ENCODE measurements around the gene KMT2A.
A peak's percentile ranks its signal among the peaks of the same experiment; 100 is the strongest.
"Not testable (repeated sequence)": the region's sequence is repeated elsewhere in the genome, so short reads cannot be mapped to it uniquely, and the experiment has no call there.

The KMT2A gene

DNA sequence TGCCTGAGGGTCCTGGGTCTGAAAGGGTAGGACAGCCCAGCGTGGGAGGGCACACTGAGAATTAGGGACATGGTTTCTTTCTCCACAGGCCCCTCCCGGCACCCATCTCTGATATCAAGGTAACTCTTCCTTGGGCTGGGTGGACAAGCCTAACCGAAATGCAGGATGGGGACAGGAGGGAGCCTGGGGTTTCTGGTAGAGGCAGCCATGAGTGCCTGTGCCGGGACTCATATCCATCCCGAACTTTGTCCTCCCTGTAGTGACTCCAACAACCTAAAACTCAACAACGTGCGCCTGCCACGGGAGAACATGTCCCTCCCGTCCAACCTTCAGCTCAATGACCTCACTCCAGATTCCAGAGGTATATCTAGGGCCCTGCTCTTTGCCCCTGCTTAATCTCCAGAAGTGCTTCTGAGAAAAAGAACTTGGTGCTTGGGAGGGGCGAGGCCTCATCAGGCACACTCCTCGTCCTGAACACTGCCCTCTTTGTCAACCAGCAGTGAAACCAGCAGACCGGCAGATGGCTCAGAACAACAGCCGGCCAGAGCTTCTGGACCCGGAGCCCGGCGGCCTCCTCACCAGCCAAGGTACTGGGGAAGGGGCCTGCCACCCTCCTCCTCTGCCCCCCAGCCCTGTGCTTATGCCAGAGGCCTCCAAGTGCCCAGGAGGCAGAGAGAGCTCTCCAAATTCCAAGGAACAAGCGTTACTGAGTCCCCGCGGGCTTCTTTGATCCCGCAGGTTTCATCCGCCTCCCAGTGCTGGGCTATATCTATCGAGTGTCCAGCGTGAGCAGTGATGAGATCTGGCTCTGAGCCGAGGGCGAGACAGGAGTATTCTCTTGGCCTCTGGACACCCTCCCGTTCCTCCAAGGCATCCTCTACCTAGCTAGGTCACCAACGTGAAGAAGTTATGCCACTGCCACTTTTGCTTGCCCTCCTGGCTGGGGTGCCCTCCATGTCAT lies 97.8 kb downstream of the KMT2A start:
- DNase-seq (ENCODE audit: low read depth), result no peak

DNA sequence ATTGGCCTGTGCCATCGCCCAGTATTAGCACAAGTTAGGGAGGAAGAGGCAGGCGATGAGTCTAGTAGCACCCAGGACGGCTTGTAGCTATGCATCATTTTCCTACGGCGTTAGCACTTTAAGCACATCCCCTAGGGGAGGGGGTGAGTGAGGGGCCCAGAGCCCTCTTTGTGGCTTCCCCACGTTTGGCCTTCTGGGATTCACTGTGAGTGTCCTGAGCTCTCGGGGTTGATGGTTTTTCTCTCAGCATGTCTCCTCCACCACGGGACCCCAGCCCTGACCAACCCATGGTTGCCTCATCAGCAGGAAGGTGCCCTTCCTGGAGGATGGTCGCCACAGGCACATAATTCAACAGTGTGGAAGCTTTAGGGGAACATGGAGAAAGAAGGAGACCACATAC lies 99.0 kb downstream of the KMT2A start:
- DNase-seq (ENCODE audit: low read depth), result no peak

DNA sequence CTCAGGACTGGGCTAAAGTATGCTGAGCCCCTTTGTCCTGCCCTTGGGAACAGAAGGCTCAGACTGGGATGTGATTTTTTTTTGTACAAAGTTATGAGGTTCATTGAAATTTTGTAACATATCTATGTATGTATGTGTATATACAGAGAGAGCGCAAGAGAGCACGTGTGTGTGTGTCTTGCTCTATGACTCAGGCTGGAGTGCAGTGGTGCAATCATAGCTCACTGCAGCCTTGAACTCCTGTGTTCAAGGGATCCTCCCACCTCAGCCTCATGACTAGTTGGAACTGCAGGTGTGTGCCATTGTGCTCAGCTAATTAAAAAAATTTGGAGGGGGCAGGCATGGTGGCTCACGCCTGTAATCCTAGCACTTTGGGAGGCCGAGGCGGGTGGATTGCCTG lies 100.4 kb downstream of the KMT2A start:
- no peak for DNase-seq (ENCODE audit: low read depth)

DNA sequence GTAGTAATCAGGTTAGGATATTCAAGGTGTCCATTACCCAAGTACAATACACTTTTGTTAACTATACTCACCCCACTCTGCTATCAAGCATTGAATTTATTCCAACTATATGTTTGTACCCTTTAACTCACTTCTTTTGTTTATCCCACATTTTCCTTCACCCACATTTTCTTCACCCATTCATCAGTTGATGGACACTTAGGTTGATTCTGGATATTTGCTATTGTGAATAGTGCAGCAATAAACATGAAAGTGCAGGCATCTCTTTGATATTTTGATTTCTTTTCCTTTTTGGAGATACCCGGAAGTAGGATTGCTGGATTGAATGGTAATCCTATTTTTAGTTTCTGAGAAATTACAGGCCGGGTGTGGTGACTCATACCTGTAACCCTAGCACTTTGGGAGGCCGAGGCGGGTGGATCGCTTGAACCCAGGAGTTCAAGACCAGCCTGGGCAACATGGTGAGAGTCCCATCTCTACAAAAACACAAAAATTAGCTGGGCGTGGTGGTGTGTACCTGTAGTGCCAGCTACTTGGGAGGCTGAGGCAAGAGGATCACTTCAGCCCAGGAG lies 101.2 kb downstream of the KMT2A start:
- no peak for DNase-seq (ENCODE audit: low read depth)

DNA sequence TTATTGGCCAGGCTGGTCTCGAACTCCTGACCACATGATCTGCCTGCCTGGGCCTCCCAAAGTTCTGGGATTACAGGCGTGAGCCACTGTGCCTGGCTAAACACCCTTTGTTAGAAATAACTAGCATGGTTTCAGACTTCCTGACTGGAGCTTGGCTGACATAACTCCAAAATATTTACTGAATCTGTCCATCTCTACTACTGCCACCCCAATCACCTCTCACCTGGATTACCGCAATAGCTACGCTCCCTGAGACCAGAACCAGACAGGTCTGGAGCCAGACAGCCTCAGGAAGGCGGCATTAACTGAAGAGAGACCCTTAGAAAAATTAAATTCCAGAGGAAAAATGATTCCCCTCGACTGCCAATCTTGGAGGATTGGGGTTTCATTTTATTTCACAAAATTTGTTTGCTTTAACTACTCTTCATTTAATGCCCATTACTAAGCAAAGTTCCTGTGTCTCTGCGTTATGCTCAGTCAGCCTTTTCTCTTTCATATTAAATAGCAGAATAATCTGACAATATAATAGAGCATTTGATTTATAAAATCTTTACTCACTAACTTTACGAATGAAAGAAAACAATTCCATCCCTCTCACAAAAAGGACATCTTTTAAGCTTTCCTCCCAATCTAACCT lies 107.8 kb downstream of the KMT2A start:
- DNase-seq (ENCODE audit: low read depth), result no peak

DNA sequence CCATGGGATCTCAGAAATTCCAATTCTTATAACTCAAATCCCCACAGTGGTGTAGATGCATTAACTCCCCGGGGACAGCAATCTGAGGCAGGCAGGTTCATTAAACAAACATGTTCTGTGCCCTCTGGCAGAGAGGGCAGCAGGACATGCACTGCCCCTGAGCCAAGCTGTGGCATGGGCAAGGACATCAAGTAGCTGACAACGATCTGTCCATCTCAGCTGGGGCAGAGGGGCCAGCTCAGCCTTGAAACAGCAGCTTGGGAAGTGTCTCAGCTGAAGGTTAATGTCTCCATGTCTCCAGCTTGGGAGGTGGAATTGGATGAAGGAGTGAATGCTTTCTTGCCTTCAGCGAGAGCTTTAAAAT lies 108.3 kb downstream of the KMT2A start:
- DNase-seq (ENCODE audit: low read depth), result no peak

DNA sequence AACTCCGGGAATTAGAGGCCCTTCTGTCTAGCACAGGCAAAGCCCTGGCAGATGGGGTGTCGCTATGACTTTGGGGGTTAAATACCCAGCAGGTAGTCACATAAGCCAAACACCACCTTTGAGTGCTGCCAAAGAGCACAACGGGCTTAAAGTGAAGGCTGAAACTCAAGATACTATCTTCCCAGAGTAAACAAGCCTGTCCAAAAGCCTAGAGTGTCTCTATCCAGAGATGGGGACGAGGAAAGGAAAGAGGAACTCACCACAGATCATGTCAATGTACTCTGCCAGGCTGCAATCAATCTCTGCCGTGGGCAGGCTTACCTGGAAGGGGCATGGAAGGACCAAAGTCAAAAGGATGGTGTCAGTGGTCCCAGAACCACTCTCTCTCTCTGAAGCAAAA lies 109.2 kb downstream of the KMT2A start:
- no peak for DNase-seq (ENCODE audit: low read depth)

DNA sequence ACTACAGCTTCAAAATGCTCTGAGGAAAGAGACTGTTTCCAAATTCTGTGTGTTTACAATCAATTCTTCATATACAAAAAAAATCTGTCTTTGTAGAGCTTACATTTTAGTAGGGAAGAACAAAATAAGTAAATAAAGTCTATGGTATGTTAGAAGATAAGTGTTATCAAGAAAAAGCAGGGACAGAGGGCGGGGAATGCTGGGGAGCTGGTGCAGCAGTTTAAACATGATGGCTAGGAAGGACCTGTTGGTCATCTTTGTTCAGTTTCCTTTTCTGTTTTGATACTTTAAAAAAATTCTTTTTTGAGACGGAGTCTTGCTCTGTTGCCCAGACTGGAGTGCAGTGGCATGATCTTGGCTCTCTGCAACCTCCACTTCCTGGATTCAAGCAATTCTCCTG lies 110.8 kb downstream of the KMT2A start:
- no peak for DNase-seq (ENCODE audit: low read depth)

DNA sequence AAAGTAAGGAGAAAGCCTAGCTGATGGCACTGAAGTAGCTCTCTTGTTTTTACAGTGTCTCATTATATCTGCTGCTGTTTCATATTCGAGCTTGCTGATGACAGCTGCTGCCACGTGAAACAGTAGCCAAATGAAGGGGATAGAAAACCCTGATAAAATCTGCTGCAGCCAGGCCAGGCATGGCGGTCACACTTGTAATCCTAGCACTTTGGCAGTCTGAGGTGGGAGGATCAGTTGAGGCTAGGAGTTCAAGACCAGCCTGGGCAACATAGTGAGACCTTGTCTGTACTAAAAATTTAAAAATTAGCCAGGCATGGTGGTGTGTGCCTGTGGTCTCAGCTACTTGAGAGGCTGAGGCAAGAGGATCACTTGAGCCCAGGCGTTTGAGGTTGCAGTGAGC lies 116.0 kb downstream of the KMT2A start:
- no peak for DNase-seq (ENCODE audit: low read depth)

DNA sequence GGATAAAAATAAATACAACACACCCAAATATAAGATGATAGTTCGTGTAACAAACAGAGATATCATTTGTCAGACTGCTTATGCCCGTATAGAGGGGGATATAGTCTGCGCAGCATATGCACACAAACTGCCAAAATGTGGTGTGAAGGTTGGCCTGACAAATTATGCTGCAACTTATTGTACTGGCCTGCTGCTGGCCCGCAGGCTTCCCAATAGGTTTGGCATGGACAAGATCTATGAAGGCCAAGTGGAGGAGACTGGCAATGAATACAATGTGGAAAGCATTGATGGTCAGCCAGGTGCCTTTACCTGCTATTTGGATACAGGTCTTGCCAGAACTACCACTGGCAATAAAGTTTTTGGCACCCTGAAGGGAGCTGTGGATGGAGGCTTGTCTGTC lies 124.5 kb downstream of the KMT2A start:
- no peak for DNase-seq (ENCODE audit: low read depth)

DNA sequence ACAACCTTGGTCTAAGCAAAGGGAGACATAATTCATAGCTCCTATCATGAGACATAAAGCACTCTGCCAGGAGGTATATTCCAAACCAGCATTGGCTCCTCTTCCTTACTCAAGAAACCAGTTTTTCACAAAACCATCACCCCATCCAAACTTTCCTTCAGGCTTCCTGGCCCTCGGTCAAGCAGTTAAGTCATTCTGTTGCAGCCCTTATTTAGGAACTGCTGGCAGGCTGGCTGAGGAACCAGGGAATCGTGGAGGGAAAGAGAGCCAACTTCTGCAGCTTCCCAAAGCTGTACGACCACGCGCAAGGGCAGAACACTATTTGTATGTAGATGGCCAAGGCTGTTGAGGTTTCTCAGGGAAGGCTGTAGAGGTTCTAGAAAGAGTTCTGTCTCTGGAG lies 128.8 kb downstream of the KMT2A start:
- DNase-seq (ENCODE audit: low read depth), result peak; percentile 63

DNA sequence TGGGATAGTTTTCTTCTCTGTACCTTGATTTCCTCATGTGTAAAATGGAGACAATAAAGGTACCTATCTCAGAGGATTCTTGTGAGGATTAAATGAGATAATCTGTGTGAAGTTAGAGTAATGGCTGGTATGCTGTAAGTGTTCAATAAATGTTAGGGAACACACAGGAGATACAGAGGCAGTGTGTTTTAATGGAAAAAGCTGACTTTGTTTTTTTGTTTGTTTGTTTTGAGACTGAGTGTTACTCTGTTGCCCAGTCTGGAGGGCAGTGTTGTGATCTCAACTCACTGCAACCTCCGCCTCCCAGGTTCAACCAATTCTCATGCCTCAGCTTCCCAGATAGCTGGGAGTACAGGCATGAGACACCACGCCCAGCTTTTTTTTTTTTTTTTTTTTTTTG lies 133.4 kb downstream of the KMT2A start:
- no peak for DNase-seq (ENCODE audit: low read depth)

DNA sequence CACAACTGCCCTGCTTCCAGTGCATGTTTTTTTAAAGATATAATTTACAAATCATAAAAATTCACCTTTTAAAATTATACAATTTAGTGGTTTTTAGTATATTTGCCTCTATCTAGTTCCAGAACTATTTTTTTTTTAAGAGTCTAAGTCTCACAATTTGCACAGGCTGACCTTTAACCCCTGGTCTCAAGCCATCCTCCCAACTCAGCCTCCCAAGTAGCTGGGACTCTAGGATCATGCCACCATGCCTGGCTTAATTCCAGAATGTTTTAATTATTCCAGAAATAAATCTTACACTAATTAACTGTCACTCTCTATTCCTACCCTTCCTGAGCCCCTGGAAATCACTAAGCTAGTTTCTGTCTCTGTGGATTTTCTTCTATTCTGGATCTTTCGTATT lies 134.5 kb downstream of the KMT2A start:
- no peak for DNase-seq (ENCODE audit: low read depth)

DNA sequence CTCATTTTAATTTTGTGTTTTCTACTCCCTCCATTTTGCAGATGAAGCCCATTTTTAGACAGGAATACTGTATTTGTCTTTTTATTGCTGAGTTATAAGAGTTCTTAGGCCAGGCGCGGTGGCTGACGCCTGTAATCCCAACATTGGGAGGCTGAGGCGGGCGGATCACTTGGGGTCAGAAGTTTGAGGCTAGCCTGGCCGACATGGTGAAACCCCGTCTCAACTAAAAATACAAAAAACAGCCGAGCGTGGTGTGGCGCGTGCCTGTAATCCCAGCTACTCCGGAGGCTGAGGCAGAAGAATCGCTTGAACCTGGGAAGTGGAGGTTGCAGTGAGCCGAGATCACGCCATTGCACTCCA lies 135.4 kb downstream of the KMT2A start:
- not testable (repeated sequence) for DNase-seq (ENCODE audit: low read depth)

DNA sequence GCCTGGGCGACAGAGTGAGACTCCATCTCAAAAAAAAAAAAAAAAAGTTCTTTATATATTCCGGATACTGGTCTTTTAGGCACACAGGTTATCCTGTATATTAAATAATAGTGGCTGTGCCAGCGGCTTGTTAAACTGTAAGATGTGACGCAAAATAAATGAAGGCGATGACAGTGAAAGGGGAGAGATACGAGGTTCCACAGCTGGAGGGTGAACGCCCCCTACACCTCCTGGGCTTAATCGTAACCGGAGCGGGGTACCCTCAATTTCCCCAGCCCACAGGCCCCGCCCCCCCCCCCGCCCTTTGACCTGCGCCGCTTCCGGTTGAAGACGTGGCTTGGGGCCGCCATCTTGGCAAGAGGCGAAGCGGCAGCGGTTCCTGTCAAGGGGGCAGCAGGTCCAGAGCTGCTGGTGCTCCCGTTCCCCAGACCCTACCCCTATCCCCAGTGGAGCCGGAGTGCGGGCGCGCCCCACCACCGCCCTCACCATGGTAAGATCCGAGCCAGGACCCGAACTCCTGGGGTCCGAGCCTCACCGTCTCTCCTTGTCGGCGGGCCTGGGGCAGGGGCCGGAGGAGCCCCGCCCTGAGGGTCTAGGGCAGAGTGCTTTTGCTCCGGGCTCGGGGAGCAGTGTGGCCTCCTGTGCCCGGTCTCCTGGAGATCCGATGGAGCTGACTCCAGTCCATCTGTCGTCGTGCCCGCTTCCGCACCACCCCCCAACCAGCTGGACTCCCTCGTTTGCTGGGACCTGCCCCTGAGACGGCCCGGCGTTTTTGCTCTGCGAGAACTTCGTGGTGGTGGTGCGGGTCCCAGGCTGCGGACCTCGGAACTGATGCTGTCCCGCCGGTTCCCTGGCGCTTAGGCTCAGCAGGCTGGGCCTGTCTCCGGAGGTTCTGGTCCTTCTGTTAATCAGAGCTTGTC lies 136.0 kb downstream of the KMT2A start, which contains the start of gene ARCN1:
ARCN1 (plus strand) TSS at position 349 of the 920 bp plus-strand sequence; CDS start at position 488, 139 bp downstream.
- no peak for DNase-seq (ENCODE audit: low read depth)

DNA sequence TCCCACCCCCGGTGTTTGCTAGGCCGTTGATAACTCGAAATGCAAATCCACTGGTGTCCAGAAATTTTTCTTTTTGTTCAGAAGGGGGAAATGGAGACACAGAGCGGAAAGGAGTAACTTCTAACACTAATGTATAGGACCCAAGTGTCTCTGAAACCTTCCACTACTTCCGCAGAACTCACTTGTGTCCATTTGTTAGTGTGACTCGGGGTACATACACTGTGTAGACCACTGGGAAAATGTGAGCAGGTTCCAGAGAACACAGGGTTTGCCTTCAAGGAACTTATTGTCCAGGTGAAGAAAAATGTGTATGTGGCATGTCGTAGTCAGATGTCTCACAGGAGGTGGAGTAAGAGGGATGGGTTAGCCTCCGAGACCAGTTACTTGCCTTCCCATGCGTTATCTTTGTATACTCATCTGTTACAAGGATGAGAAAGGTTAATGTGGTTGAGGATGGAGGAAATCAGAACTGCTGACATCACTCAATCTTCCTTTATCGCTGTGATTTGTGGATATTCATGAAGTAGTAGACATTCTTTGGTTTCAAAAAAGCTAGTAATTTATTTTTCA lies 136.8 kb downstream of the KMT2A start:
- no peak for DNase-seq (ENCODE audit: low read depth)

DNA sequence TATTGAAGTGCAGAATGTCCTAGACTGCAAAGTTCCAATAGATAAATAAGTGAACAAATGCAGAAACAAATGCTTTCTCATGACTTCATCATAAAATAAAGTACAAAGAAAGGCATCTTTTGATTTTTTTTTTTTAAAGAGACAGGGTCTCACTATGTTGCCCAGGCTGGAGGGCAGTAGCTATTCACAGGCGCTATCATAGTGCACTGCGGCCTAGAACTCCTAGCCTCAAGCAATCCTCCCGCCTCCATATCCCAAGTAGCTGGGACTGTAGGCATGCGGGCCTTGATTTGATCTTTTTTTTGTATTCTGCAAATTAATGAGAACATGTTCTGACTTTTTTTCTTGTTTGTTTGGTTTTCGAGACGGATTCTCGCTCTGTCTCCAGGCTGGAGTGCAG lies 138.3 kb downstream of the KMT2A start:
- DNase-seq (ENCODE audit: low read depth), result no peak

Data from stromal cell of bone marrow (primary cell).